Mesothelial cell of epicardium (in vitro differentiated cells): Measurements from ENCODE around the gene CAMTA2. TPM values are rescaled to one million over a fixed set of nuclear protein-coding genes. Genes with fewer than 3 reads are reported as not detected.
"Not testable (repeated sequence)": the region's sequence is repeated elsewhere in the genome, so short reads cannot be mapped to it uniquely, and the experiment has no call there.

Source experiments
- DNase-seq, 2 experiments: peaks; one replicate each; pipeline ENCODE4 v3.0.0; 2021; ENCODE audit warnings: low spot score in 2 of 2; ENCODE audit not compliant: unreplicated experiment in 2 of 2
- H3K27ac Mint-ChIP-seq: 2 replicates; pipeline ENCODE4 v1.8.0; 2021; ENCODE audit warnings: mixed read lengths
- H3K27me3 Mint-ChIP-seq: 2 replicates; pipeline ENCODE4 v1.8.0; 2021; ENCODE audit warnings: low read depth, mixed read lengths
- H3K36me3 Mint-ChIP-seq: 2 replicates; pipeline ENCODE4 v1.8.0; 2021; ENCODE audit warnings: mixed read lengths
- H3K4me1 Mint-ChIP-seq: 2 replicates; pipeline ENCODE4 v1.8.0; 2021; ENCODE audit warnings: mixed read lengths
- H3K4me3 Mint-ChIP-seq: 2 replicates; pipeline ENCODE4 v1.8.0; 2021; ENCODE audit warnings: mild to moderate bottlenecking, moderate library complexity, mixed read lengths
- H3K9me3 Mint-ChIP-seq: 2 replicates; pipeline ENCODE4 v1.8.0; 2021; ENCODE audit warnings: mixed read lengths
- total RNA-seq: library from RNA; stranded (reverse); gene quantifications from 3 replicates; pipeline ENCODE4 v1.2.1, GENCODE V29; 2021
- TF ChIP-seq, protein P1 (sequence below): fragments of 200-600 bp; sonication (generic); IDR thresholded peaks from one replicate; pipeline ENCODE4 v1.5.0; 2021; ENCODE audit warnings: antibody characterized with exemption; ENCODE audit not compliant: unreplicated experiment

CAMTA2 gene
- total RNA-seq, 1 donor from 2014 or later, result 31.6 TPM

DNA sequence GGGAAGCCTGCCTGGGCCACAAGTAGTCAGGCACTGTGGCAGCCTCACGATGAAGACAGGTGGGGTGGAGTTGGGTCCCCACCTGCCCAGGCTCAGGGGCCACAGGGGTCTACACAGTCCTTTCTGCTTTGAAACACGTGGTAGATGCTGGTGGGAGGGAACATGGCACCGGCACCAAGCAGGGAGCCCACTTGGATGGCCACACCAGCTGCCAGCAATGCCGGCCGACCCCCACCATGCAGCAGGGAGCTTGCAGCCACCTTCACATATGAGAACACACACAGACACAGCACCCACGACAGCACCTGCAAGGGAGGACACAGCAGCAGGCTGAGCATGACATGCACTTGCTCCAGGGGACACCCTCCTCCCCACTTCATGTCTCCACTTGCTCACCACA, 45.4 kb upstream of the CAMTA2 start:
- TF ChIP-seq, protein P1, sequence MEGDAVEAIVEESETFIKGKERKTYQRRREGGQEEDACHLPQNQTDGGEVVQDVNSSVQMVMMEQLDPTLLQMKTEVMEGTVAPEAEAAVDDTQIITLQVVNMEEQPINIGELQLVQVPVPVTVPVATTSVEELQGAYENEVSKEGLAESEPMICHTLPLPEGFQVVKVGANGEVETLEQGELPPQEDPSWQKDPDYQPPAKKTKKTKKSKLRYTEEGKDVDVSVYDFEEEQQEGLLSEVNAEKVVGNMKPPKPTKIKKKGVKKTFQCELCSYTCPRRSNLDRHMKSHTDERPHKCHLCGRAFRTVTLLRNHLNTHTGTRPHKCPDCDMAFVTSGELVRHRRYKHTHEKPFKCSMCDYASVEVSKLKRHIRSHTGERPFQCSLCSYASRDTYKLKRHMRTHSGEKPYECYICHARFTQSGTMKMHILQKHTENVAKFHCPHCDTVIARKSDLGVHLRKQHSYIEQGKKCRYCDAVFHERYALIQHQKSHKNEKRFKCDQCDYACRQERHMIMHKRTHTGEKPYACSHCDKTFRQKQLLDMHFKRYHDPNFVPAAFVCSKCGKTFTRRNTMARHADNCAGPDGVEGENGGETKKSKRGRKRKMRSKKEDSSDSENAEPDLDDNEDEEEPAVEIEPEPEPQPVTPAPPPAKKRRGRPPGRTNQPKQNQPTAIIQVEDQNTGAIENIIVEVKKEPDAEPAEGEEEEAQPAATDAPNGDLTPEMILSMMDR, result no peak
- no peak overlapping the region for H3K27ac Mint-ChIP-seq
- H3K36me3 Mint-ChIP-seq, result no peaks in the 10 kb centered on the region
- H3K9me3 Mint-ChIP-seq, result no peaks in the 10 kb centered on the region
- no peak overlapping the region for H3K4me3 Mint-ChIP-seq
- DNase-seq, result no peak
- peaks cover 3% of the 10 kb centered on the region for H3K4me1 Mint-ChIP-seq
- H3K27me3 Mint-ChIP-seq, result peaks cover 38% of the 10 kb centered on the region

DNA sequence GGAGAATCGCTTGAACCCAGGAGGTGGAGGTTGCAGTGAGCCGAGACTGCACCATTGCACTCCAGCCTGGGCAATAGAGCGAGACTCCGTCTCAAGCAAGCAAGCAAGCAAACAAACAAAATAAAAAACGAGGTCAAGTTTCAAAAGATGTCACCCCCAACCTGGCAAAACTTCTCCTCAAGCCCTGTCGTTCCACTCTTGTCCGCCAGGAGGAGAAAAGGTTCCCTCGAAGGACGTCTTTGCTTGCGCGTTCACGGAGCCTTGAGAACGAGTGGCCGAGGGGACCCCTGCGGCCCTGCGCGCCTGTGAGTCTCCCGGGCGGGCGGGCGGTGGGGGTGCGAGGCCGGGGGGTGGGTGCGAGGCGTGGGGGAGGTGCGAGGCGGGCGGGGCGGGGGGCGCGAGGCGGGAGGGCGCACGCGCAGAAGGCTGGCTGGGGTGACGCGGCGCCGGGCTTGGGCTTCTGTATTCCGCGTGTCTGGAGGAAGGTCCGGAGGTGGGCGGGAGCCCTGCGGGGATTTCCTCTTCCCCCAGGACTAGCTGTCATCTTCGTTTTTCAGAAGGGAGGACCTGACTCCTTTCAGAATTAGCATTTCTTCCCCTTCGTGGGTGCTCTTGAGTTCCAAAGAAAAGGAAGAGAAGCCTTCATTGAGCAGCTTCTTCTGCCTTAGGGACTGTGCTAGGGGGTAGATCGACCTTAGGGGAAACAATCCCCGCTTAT, 44.0 kb upstream of the CAMTA2 start:
- peak overlapping the region; percentile 58 for H3K4me3 Mint-ChIP-seq
- H3K4me1 Mint-ChIP-seq, result peaks cover 3% of the 10 kb centered on the region
- H3K9me3 Mint-ChIP-seq, result no peaks in the 10 kb centered on the region
- no peaks in the 10 kb centered on the region for H3K36me3 Mint-ChIP-seq
- H3K27ac Mint-ChIP-seq, result peak overlapping the region; percentile 60
- TF ChIP-seq, protein P1, result peak; percentile 84
- H3K27me3 Mint-ChIP-seq, result peaks cover 38% of the 10 kb centered on the region
- DNase-seq, result peak; percentile 70 to 84

DNA sequence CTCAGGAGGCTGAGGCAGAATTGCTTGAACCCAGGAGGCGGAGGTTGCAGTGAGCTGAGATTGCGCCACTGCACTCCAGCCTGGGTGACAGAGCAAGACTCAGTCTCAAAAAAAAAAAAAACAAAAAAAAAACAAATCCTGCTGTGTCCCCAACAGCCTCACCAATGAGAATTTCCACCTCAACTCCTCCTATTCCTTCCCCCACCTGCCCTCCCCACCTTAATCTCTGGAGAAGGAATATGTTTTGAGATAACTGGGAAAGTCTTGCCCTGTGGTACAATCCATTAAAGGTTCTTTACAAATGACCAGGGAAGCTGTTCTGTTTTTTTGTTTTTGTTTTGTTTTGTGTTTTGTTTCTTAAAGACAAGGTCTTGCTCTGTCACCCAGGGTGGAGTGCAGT, 42.7 kb upstream of the CAMTA2 start:
- not testable (repeated sequence) for H3K36me3 Mint-ChIP-seq, H3K4me1 Mint-ChIP-seq, H3K4me3 Mint-ChIP-seq, DNase-seq, H3K27ac Mint-ChIP-seq, H3K9me3 Mint-ChIP-seq
- H3K27me3 Mint-ChIP-seq, result peaks cover 38% of the 10 kb centered on the region

DNA sequence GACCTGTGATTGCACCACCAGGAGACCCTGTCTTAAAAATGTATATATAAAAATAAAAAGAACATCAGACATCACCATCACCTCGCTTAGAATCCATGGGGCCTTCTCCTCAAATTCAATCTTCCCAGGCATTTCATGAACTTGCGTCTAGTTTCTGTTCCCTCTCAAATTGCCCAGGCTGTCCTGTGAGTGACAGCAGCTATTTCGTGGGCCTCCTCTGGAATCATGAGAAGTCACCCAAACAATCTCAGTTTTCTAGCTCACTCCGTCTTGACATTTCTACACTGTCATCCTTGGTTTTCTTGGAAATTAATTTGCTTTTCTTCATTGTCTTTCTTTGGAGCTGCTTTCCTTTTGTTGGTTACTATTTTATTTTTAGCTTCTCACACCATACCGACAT, 40.4 kb upstream of the CAMTA2 start:
- TF ChIP-seq, protein P1, result no peak
- Mint-ChIP-seq H3K27ac (no peak overlapping the region), H3K4me1 (peaks cover 3% of the 10 kb centered on the region), H3K4me3 (no peak overlapping the region), H3K36me3 (peaks cover 10% of the 10 kb centered on the region), H3K27me3 (peaks cover 21% of the 10 kb centered on the region), H3K9me3 (no peaks in the 10 kb centered on the region)
- DNase-seq, result no peak

DNA sequence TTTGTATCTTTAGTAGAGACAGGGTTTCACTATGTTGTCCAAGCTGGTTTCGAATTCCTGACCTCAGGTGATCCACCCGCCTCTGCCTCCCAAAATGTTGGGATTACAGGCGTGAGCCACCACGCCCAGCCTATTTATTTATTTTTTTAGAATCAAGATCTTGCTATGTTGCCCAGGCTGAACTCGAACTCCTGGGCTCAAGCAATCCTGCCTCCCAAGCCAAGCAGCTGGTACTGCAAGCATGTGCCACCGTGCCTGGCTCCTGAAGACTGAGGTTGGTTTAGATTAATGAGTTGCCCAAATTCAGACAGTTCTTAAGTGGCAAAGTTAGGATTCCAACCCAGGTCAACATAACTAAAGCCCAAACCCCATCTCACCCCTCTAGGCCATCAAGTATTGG, 39.8 kb upstream of the CAMTA2 start:
- TF ChIP-seq, protein P1, result no peak
- peaks cover 21% of the 10 kb centered on the region for H3K27me3 Mint-ChIP-seq
- no peak overlapping the region for H3K27ac Mint-ChIP-seq

DNA sequence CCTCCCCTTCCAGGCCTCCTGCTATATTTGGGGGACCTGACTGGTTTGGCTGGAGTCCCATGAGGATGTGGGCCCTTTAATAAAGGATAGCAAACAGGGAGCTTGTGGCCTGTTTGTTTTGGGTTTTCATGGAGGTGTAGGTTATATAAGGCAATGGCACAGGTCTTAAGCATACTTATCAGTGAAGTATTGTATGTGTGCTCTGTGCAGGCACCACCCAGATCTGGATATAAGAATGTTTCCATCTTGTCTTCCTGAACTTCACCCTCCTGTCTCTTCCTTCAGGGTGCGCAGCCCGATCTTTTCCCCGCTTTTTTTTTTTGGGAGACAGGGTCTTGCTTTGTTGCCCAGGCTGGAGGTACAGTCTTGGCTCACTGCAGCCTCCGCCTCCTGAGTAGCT, 37.1 kb upstream of the CAMTA2 start:
- TF ChIP-seq, protein P1, result no peak
- no peak overlapping the region for H3K4me3 Mint-ChIP-seq
- DNase-seq, result no peak
- H3K36me3 Mint-ChIP-seq, result peaks cover 31% of the 10 kb centered on the region
- H3K9me3 Mint-ChIP-seq, result no peaks in the 10 kb centered on the region
- H3K27me3 Mint-ChIP-seq, result peaks cover 5% of the 10 kb centered on the region
- no peaks in the 10 kb centered on the region for H3K4me1 Mint-ChIP-seq
- no peak overlapping the region for H3K27ac Mint-ChIP-seq

More for the DNA sequence above, 39.8 kb upstream of the CAMTA2 start:
- peaks cover 15% of the 10 kb centered on the region for H3K36me3 Mint-ChIP-seq
- DNase-seq, result no peak
- H3K4me3 Mint-ChIP-seq, result no peak overlapping the region
- peaks cover 3% of the 10 kb centered on the region for H3K4me1 Mint-ChIP-seq
- no peaks in the 10 kb centered on the region for H3K9me3 Mint-ChIP-seq
